Retinal pigment epithelial cell (primary cell): ENCODE results near the gene ST6GAL1.
A peak's percentile ranks its signal among the peaks of the same experiment; 100 is the strongest.
"Not testable (repeated sequence)": the region's sequence is repeated elsewhere in the genome, so short reads cannot be mapped to it uniquely, and the experiment has no call there.

Experiments used
- DNase-seq: peaks from one replicate; pipeline ENCODE4 v3.0.0-alpha.2; 2010; ENCODE audit warnings: low read depth
- H3K4me3 ChIP-seq: 2 replicates; pipeline ENCODE4 v1.5.1; 2011; ENCODE audit warnings: mild to moderate bottlenecking, low read length, control low read depth, moderate library complexity
- TF ChIP-seq, protein P1 (sequence below): conservative IDR thresholded peaks from 2 replicates; pipeline ENCODE4 v1.5.1; 2011; ENCODE audit warnings: low read depth, low read length, control low read depth, inconsistent platforms

ST6GAL1 gene

DNA sequence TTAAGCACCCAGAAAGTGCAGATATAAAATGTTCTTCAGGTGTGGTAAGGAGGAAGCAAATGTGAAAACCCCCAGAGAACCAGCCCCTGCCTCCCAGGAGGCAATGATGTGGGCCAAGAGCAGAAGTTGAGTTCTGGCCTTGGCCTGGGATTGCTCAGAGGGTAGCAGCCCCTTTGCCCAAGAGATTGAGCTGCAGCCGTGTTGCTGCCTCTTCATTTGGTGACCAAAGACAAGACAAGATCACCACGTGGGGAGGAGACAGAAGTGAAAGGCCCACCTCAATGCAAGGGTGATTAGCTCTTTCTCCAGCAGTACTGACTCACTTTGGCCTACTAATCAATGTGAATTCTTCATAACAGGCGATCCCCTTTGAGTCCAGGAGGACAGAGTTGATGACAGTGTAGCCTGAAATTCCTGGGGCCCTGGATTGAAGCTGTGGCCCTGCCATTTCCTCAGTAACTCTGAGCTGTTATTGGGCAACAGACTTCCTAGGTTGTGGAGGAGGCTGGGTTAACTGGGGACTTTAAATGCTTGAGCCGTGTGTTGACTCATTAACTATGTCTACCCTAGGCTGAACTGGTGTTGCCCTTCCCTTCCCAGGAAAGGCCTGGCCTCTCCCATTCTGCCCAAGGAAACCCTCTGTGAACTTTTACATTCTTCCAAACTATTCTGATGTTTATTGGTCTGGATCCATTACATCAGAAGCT lies 86.5 kb downstream of the ST6GAL1 start:
- H3K4me3 ChIP-seq, result no peak overlapping the region
- TF ChIP-seq, protein P1, sequence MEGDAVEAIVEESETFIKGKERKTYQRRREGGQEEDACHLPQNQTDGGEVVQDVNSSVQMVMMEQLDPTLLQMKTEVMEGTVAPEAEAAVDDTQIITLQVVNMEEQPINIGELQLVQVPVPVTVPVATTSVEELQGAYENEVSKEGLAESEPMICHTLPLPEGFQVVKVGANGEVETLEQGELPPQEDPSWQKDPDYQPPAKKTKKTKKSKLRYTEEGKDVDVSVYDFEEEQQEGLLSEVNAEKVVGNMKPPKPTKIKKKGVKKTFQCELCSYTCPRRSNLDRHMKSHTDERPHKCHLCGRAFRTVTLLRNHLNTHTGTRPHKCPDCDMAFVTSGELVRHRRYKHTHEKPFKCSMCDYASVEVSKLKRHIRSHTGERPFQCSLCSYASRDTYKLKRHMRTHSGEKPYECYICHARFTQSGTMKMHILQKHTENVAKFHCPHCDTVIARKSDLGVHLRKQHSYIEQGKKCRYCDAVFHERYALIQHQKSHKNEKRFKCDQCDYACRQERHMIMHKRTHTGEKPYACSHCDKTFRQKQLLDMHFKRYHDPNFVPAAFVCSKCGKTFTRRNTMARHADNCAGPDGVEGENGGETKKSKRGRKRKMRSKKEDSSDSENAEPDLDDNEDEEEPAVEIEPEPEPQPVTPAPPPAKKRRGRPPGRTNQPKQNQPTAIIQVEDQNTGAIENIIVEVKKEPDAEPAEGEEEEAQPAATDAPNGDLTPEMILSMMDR, result no peak
- DNase-seq, result peak; percentile 7

DNA sequence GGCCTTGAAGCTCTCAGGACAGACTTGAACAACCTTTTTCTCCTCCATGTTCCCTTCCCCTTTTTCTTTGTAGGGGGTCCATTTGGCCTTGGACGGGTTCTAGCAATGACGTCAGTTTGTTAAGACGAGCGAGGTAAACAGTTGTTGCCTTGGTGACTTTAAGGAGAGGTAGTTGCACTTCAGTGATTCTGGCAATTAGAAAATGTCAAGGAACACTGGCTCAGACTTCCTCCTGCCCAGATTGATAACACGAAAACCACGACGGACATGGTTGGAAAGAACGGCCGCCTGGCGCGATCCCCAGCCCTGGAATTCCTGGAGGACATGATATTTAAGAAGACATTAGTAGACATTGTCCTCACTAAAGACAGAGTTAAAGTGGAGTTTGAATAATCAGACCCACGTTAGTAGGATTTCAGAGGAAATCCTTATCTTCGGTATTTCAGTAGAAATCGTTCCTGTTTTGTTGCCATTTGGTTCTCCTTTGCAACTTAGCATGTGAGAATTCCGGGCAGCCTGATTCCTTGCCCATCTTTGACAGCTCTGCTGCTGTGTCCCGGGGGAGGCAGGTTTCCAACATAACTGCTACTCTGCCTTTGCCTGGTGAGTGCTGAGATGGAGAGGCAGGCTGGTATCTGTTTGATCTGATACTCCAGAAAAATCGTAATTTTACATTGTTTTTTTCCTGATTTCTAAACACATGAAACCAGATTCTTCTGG lies 87.3 kb downstream of the ST6GAL1 start:
- TF ChIP-seq, protein P1, result no peak
- H3K4me3 ChIP-seq, result no peak overlapping the region
- no peak for DNase-seq

DNA sequence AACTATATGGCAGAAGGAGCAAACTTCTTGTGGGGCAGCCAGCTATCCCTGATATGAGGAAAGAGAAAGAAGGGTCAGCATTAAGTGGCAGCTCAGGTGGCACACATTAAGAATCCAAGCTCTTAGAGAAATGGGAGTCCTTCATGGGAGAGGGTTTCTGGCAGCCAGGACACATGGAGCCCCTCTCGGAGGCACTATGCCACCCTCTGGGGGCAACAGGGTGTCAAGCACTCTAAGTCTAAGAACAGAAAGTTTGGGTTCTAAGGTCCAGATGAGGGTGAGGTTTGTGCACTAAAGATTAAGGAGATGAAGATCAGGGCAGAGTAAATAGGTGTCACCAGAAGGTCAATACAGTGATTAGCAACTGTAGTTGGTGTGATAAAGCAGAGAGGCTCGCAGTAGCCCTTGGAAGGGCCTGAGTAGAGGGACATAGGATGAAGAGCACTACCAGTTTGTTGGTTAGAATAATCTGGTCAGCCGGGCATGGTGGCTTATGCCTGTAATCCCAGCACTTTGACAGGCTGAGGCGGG lies 89.3 kb downstream of the ST6GAL1 start:
- DNase-seq, result no peak
- TF ChIP-seq, protein P1, result no peak
- no peak overlapping the region for H3K4me3 ChIP-seq

DNA sequence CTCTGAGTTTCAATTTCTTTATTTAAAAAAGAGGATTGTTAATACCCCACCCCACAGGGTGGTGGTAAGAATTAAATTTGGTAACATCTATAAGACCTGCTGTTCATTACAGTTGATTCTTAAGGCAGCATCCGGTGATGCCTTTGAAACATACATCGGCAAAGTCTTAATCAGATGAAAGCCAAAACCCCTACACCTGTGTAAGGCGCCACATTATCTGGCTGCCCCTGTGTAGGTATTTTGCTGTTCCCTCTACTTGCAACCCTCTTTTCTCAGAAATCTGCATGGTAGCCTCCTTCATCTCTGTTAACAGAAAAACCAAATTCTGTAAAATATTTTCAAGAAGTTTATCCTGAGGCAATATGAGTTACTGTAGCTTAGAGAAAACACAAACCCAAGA lies 90.0 kb downstream of the ST6GAL1 start:
- DNase-seq, result no peak
- no peak overlapping the region for H3K4me3 ChIP-seq
- TF ChIP-seq, protein P1, result no peak

DNA sequence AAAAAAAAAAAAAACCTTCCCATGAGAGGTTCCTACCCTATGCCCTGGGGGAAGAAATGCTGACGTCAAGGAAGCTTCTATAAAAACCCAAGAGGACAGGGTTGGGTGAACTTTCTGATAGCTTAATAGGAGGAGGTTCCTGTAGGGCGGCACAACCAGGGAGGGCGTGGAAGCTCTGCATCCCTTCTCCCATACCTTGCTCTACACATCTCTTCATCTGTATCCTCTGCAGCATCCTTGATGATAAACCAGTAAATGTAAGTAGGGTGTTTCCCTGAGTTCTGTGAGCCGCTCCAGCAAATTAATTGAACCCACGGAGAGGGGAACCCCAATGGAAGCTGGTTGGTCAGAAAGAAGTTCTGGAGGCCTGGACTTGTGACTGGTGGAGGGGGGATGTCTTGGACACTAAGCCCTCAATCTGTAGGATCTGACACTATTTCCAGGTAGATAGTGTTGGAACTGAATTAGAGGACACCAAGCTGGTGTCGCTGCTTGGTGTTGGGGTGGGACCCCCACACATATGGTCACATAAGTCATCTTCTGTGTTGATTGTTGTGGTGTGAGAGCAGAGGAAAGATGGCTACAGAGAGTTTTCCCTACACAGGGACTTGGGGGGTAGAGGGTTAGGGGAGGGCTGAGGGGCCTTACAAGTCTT lies 91.5 kb downstream of the ST6GAL1 start:
- TF ChIP-seq, protein P1, result no peak
- DNase-seq, result no peak
- H3K4me3 ChIP-seq, result no peak overlapping the region

DNA sequence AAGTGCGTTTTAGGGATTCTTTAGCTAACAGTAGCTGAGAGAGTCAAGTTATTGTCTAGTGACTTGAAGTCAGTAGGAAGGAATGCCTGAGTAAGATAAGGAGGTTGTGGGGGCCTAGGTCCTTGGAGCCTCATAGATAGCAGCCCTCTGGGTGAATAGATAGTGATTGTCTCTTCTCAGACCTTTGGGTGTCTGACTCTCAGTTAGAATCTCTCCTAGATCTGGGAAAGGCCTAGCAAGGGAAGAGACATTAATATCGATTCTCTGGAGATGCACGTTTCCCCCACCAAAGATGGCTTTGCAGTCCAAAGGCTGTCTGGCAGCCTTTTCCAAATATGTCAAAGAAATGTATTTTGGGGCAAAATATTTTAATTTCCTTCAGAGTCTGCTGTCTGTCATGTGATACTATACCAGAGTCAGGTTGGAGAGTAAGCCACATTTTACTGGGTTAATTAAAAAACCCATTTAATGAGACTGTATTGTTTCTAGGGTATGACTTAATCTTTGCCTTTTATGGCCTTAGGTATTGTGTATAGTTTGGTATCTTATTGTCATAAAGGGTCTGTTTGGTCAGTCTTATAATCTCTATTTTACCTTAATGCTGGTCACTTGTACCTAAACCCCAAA lies 92.2 kb downstream of the ST6GAL1 start:
- H3K4me3 ChIP-seq, result no peak overlapping the region
- TF ChIP-seq, protein P1, result no peak
- no peak for DNase-seq

DNA sequence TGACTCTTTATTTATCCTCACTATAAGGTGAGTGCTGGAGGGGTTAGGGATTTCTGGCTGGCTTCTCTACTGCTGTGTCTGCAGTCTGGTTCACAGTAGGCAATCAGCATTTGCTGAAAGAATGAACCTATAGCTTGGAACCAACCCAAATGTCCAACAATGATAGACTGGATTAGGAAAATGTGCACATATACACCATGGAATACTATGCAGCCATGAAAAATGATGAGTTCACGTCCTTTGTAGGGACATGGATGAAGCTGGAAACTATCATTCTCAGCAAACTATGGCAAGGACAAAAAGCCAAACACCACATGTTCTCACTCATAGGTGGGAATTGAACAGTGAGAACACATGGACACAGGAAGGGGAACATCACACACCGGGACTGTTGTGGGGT lies 93.0 kb downstream of the ST6GAL1 start:
- not testable (repeated sequence) for DNase-seq, H3K4me3 ChIP-seq
